Hindlimb muscle (tissue), 1 donor: ENCODE measurements around the gene PAX6. TPM values are rescaled to one million over a fixed set of nuclear protein-coding genes. Genes with fewer than 3 reads are reported as not detected.

Experiments
- DNase-seq: peaks from one replicate; pipeline ENCODE4 v3.0.0-alpha.2; 2013
- polyA plus RNA-seq: library from polyadenylated mRNA; unstranded; fragments of 120-200 nt; gene quantifications from one replicate; pipeline ENCODE4 v1.2.1, GENCODE V29; 2013; ENCODE audit not compliant: insufficient read length

The PAX6 gene
- polyA plus RNA-seq, 1 donor, result not detected

GRCh38 chr11:31797190-31798056 lies 13.7 kb downstream of the PAX6 start:
- no peak for DNase-seq

- DNase-seq, result no peak
These were observed 14.5 kb downstream of the PAX6 start for GRCh38 chr11:31796499-31797189.

GRCh38 chr11:31795706-31796498 lies 15.2 kb downstream of the PAX6 start:
- DNase-seq, result no peak

GRCh38 chr11:31794548-31794947 lies 16.6 kb downstream of the PAX6 start:
- no peak for DNase-seq

GRCh38 chr11:31793264-31793663 lies 17.9 kb downstream of the PAX6 start:
- no peak for DNase-seq

GRCh38 chr11:31792456-31792855 lies 18.7 kb downstream of the PAX6 start:
- no peak for DNase-seq

- DNase-seq, result no peak
These were observed 19.1 kb downstream of the PAX6 start for GRCh38 chr11:31792036-31792435.

- DNase-seq, result no peak
These were observed 20.5 kb downstream of the PAX6 start for GRCh38 chr11:31790649-31791048.

- no peak for DNase-seq
These were observed 23.0 kb downstream of the PAX6 start for GRCh38 chr11:31788085-31788484.

GRCh38 chr11:31786996-31787685 lies 24.0 kb downstream of the PAX6 start:
- DNase-seq, result no peak

- no peak for DNase-seq
These were observed 26.5 kb downstream of the PAX6 start for GRCh38 chr11:31784611-31785010.

- no peak for DNase-seq
These were observed 27.9 kb downstream of the PAX6 start for GRCh38 chr11:31783252-31783651.

- DNase-seq, result no peak
These were observed 28.9 kb downstream of the PAX6 start for GRCh38 chr11:31782257-31782656.

GRCh38 chr11:31780480-31780971 lies 30.6 kb downstream of the PAX6 start:
- DNase-seq, result no peak

GRCh38 chr11:31780078-31780477 lies 31.0 kb downstream of the PAX6 start:
- no peak for DNase-seq

- peak; percentile 42 for DNase-seq
These were observed 31.7 kb downstream of the PAX6 start for GRCh38 chr11:31779374-31779791.

- DNase-seq, result no peak
These were observed 38.7 kb downstream of the PAX6 start for GRCh38 chr11:31772412-31772811.

GRCh38 chr11:31770011-31770700 lies 41.0 kb downstream of the PAX6 start:
- DNase-seq, result no peak

GRCh38 chr11:31768749-31769640 lies 42.1 kb downstream of the PAX6 start:
- DNase-seq, result no peak

GRCh38 chr11:31767685-31768084 lies 43.4 kb downstream of the PAX6 start:
- DNase-seq, result no peak

GRCh38 chr11:31767066-31767465 lies 44.1 kb downstream of the PAX6 start:
- DNase-seq, result no peak
